T-cell (primary cell): ENCODE results near the gene VSTM2B. TPM values are rescaled to one million over a fixed set of nuclear protein-coding genes. Genes with fewer than 3 reads are reported as not detected.

ENCODE experiments used
- ATAC-seq, 4 experiments: fragments of 200-7000 bp in 3 of 4; fragments of 150-1000 bp in 1 of 4; cut with Tn5 transposase; replicated peaks in 1 of 4; 1 replicate in 3 of 4; 2 replicates in 1 of 4; pipeline ENCODE4 v1.10.0; 2021; ENCODE audit warnings: moderate library complexity in 3 of 4, mild to moderate bottlenecking in 2 of 4, moderate number of reproducible peaks in 1 of 4
- CTCF ChIA-PET, 2 donors: fragments of 300-600 bp; sonication (Branson Sonifier 250); formaldehyde crosslinking; loops; one replicate each; lab custom pipeline; 2022; ENCODE audit warnings: antibody characterized with exemption in 2 of 2; lab: Charles Lee
- POLR2A ChIA-PET, 2 donors: fragments of 300-600 bp; sonication (Branson Sonifier 250); formaldehyde crosslinking; loops; one replicate each; lab custom pipeline; 2022; ENCODE audit warnings: antibody characterized with exemption in 2 of 2; lab: Charles Lee
- DNase-seq, 35 experiments: peaks; one replicate each; pipeline versions ENCODE4 v3.0.0 to v3.0.0-alpha.2; 2013 to 2023
- H3K27ac ChIP-seq: one replicate; pipeline ENCODE4 v1.5.1; 2013; ENCODE audit warnings: low read length
- H3K27me3 ChIP-seq, 2 experiments: replicated peaks in 1 of 2; 1 replicate in 1 of 2; 2 replicates in 1 of 2; pipeline versions ENCODE4 v1.6.1 to v1.7.0; 2013; ENCODE audit warnings: low read length in 1 of 2, mixed read lengths in 1 of 2; ENCODE audit not compliant: control insufficient read depth in 2 of 2, insufficient read depth in 2 of 2; ENCODE audit errors: extremely low read depth in 1 of 2
- H3K36me3 ChIP-seq, 2 donors: 1 replicate in 1 of 2; 2 replicates in 1 of 2; pipeline versions ENCODE4 v1.6.1 to v1.7.0; 2013; ENCODE audit warnings: low read length in 1 of 2; ENCODE audit not compliant: control insufficient read depth in 2 of 2, insufficient read depth in 1 of 2; ENCODE audit errors: extremely low read depth in 1 of 2
- H3K4me1 ChIP-seq, 2 experiments: 1 replicate in 1 of 2; 2 replicates in 1 of 2; pipeline versions ENCODE4 v1.6.1 to v1.7.0; 2013; ENCODE audit warnings: low read length in 2 of 2, mixed read lengths in 1 of 2; ENCODE audit not compliant: insufficient read depth in 2 of 2, control insufficient read depth in 1 of 2; ENCODE audit errors: extremely low read depth in 1 of 2
- H3K4me3 ChIP-seq, 2 donors: 1 replicate in 1 of 2; 2 replicates in 1 of 2; pipeline versions ENCODE4 v1.5.1 to v1.7.0; 2013; ENCODE audit warnings: mild to moderate bottlenecking in 2 of 2, low read length in 1 of 2, moderate library complexity in 1 of 2; ENCODE audit not compliant: control insufficient read depth in 1 of 2; ENCODE audit errors: extremely low read depth in 1 of 2
- H3K9me3 ChIP-seq: 2 replicates; pipeline ENCODE4 v1.7.0; 2013
- H3K27ac Mint-ChIP-seq, 2 donors: one replicate each; pipeline ENCODE4 v1.8.0; 2020 to 2021; ENCODE audit warnings: mild to moderate bottlenecking in 2 of 2, mixed read lengths in 2 of 2
- H3K27me3 Mint-ChIP-seq, 2 donors: one replicate each; pipeline ENCODE4 v1.8.0; 2021 to 2022; ENCODE audit warnings: mixed read lengths in 2 of 2
- H3K36me3 Mint-ChIP-seq: one replicate; pipeline ENCODE4 v1.8.0; 2021; ENCODE audit warnings: mixed read lengths
- H3K4me1 Mint-ChIP-seq, 3 donors: one replicate each; pipeline ENCODE4 v1.8.0; 2020 to 2022; ENCODE audit warnings: mixed read lengths in 3 of 3, mild to moderate bottlenecking in 1 of 3
- H3K4me3 Mint-ChIP-seq, 3 donors: one replicate each; pipeline ENCODE4 v1.8.0; 2020 to 2022; ENCODE audit warnings: mild to moderate bottlenecking in 3 of 3, mixed read lengths in 3 of 3, moderate library complexity in 3 of 3
- H3K9me3 Mint-ChIP-seq, 3 donors: one replicate each; pipeline ENCODE4 v1.8.0; 2020 to 2022; ENCODE audit warnings: mixed read lengths in 3 of 3
- WGBS: methylation state at CpG from one replicate; pipeline ENCODE4 v1.1.5; 2013; ENCODE audit warnings: missing lambda C conversion rate; ENCODE audit not compliant: insufficient coverage; 5-methylcytosine and 5-hydroxymethylcytosine counted together
- total RNA-seq, 35 experiments: library from RNA in 6 of 35; stranded (reverse) in 6 of 35; fragments of 120-200 nt in 1 of 35; gene quantifications; one replicate each; pipeline versions ENCODE4 v1.2.1 to v1.2.4 and lab custom pipeline; 2013 to 2026

VSTM2B gene
- total RNA-seq, 5 donors from 2014 or later (not counting 1 experiment from before 2014, with no cell fraction given) = not detected

DNA sequence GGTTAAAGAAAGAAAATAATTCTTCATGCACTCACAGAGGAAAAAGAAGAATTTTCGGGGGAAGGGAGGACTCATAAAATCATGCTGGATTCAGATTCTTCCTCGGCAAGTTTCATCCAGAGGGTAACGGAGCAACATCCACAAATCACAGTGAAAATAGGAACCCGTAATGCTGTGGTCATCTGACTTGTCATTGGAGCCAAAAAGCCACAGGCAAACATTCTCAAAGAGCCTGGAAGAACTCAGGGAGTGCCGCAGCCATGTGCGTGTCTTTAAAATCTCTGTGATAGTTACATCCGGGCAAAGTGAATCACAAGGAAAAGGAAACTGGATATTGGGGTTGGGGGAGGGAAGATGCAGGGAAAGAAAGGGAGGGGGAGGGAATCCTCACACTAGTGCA is 33.0 kb upstream of the VSTM2B start:
- whole genome bisulfite sequencing = 7% methylated on average over 2 of the region's 7 CpGs
- Mint-ChIP-seq H3K9me3 (no peaks in the 10 kb centered on the region), H3K4me3 (no peak overlapping the region), H3K27ac (no peak overlapping the region), H3K4me1 (peaks cover 0 to 7% (median 0%) of the 10 kb centered on the region in 3 donors), H3K36me3 (no peaks in the 10 kb centered on the region), H3K27me3 (peaks cover 29 to 33% of the 10 kb centered on the region in 2 donors)
- Histone ChIP-seq H3K9me3 (no peaks in the 10 kb centered on the region), H3K27me3 (peaks cover 0 to 44% of the 10 kb centered on the region in 2 experiments), H3K4me3 (no peak overlapping the region), H3K4me1 (no peaks in the 10 kb centered on the region), H3K36me3 (no peaks in the 10 kb centered on the region), H3K27ac (no peak overlapping the region)
- POLR2A ChIA-PET = no interaction called here
- no peak for ATAC-seq
- DNase-seq = no peak
- CTCF ChIA-PET = no interaction called here

DNA sequence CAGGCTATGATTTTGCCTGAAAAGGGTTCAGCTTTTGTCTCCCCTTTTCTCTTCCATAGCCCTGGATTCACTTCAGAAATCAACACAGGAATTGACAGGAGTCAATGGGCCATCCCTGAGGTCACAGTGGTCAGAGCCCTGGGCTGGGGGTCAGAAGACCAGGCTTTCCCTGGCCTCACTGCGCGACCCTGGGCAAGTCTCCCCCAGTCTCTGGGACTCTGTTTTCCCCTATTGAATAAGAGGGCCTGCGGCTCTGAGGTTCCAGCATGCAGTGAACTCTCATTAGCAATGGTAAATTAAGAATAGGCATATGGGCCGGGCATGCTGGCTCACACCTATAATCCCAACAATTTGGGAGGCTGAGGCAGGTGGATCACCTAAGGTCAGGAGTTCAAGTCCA is 30.7 kb upstream of the VSTM2B start:
- no peaks in the 10 kb centered on the region for H3K36me3 ChIP-seq
- H3K27me3 Mint-ChIP-seq = peaks cover 29% of the 10 kb centered on the region in 2 donors
- no peak overlapping the region for H3K4me3 Mint-ChIP-seq
- H3K9me3 Mint-ChIP-seq = no peaks in the 10 kb centered on the region
- 100% methylated on average over 2 of the region's 4 CpGs for WGBS
- no peaks in the 10 kb centered on the region for H3K36me3 Mint-ChIP-seq
- DNase-seq (peak in 1 of 35 experiments; percentile 4), ATAC-seq (no peak)
- no peaks in the 10 kb centered on the region for H3K9me3 ChIP-seq
- POLR2A ChIA-PET = no interaction called here
- CTCF ChIA-PET = no interaction called here
- H3K27ac Mint-ChIP-seq = no peak overlapping the region
- H3K27ac ChIP-seq = no peak overlapping the region
- H3K4me1 ChIP-seq = no peaks in the 10 kb centered on the region
- H3K27me3 ChIP-seq = peaks cover 0 to 49% of the 10 kb centered on the region in 2 experiments
- no peak overlapping the region for H3K4me3 ChIP-seq
- H3K4me1 Mint-ChIP-seq = peaks cover 0 to 7% (median 0%) of the 10 kb centered on the region in 3 donors

DNA sequence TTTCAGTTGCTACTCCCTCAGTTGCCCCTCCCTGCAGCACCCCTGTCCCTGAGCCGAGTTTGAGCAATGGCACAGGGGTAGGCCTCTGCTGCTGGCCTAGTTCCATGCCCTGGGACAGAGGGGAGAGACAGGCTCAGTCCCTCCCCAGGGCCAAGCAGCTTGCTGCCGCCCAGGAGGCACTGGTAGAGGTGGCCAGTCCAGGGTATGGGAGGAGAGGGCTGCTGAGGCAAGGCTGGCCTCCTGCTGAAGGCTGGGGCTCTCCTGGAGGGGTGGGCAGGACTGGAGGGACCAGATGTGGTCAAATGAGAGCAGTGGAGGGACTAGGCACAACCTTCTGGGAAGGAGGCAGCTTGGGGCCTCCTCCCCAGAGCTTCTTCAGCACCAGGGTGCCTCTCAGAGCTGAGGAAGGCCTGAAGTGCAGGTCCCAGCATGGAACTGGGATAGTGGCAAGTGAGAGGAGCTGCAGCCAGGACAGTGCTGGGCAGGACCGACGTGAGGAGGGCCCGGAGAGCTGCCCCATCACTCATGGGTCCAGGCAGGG is 29.8 kb upstream of the VSTM2B start:
- CTCF ChIA-PET = no interaction called here
- H3K4me1 Mint-ChIP-seq = peaks cover 0 to 7% (median 0%) of the 10 kb centered on the region in 3 donors

DNA sequence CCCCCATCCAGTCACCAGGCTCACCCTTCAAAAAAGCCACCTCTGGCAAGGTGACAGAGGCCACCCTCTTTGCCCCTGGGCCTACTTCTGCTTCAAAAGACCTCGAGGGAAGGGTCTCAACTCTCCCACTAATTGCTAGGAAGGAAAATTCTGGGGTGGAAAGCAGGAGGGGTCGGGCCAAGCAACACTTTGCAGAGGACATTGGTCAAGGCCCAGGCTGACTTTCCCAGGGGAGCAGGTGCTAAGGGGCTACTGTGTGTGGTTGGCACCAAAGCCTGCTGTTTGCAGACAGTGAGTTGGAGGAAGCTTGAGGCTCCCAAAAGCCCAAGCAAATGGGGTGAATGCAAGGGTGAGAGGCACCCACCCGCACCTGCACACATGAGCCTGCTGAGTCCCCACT is 28.6 kb upstream of the VSTM2B start:
- H3K27ac Mint-ChIP-seq = no peak overlapping the region
- no CpG with 5 or more reads among the region's 3 CpGs for WGBS
- Histone ChIP-seq H3K4me3 (no peak overlapping the region), H3K4me1 (no peaks in the 10 kb centered on the region), H3K9me3 (no peaks in the 10 kb centered on the region), H3K27me3 (peaks cover 0 to 46% of the 10 kb centered on the region in 2 experiments), H3K36me3 (no peaks in the 10 kb centered on the region), H3K27ac (no peak overlapping the region)
- no peaks in the 10 kb centered on the region for H3K36me3 Mint-ChIP-seq
- H3K27me3 Mint-ChIP-seq = peaks cover 9 to 24% of the 10 kb centered on the region in 2 donors
- peaks cover 0 to 4% (median 0%) of the 10 kb centered on the region in 3 donors for H3K4me1 Mint-ChIP-seq
- DNase-seq = no peak
- no peak for ATAC-seq
- H3K4me3 Mint-ChIP-seq = no peak overlapping the region
- H3K9me3 Mint-ChIP-seq = no peaks in the 10 kb centered on the region
- CTCF ChIA-PET = no interaction called here
- POLR2A ChIA-PET = interaction anchor here in 1 of 2 donors (0.6 kb wide), 1 partner anchor 1516 kb away, joined by 7 read pairs; no protein-coding TSS in a partner anchor

More for the DNA sequence above, 29.8 kb upstream of the VSTM2B start:
- Histone ChIP-seq H3K27ac (no peak overlapping the region), H3K36me3 (no peaks in the 10 kb centered on the region), H3K4me1 (no peaks in the 10 kb centered on the region), H3K9me3 (no peaks in the 10 kb centered on the region), H3K27me3 (peaks cover 0 to 46% of the 10 kb centered on the region in 2 experiments), H3K4me3 (no peak overlapping the region)
- Mint-ChIP-seq H3K27me3 (peaks cover 21 to 27% of the 10 kb centered on the region in 2 donors), H3K9me3 (no peaks in the 10 kb centered on the region), H3K36me3 (no peaks in the 10 kb centered on the region), H3K27ac (no peak overlapping the region), H3K4me3 (no peak overlapping the region)
- ATAC-seq (no peak), DNase-seq (peak in 1 of 35 experiments; percentile 21)
- POLR2A ChIA-PET = no interaction called here
- WGBS = 73% methylated on average over 4 of the region's 5 CpGs

DNA sequence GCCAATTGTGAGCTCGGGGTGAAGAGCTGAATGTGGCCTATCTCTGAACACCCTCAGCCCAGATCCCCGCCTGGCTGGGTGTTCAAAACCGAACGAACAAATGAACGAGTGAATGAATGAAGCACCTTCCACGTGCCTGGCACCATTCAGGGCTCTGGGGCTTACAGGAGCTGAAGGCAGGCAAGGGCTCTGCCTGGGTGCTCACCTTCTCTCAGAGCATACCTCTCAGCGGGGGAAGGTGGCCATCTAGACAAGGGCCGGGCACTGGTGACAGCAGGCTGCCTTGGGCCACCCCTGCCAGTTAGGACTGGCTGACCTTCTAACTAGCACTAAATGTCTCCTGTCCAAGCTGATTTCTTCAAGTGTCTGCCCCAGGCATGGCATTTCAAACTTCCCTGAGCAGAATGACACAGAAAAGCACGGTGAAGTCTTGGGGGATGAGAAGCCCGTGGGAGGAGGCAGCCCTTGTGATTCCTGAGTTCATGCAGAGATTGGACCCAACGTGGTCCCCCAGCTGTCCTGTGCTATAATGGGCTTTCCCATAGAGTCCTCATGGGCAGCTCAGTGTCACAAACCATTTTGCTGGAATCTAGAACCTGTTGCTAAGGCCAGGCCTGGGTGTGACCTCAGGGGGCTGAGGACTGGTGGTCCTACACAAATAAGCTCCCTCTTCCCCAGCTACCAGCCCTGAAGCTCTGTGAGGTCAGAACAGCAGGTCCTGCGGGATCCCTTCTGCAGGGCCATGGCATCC is 27.9 kb upstream of the VSTM2B start:
- Histone ChIP-seq H3K4me3 (no peak overlapping the region), H3K4me1 (no peaks in the 10 kb centered on the region), H3K27ac (no peak overlapping the region), H3K27me3 (peaks cover 0 to 47% of the 10 kb centered on the region in 2 experiments), H3K9me3 (no peaks in the 10 kb centered on the region), H3K36me3 (no peaks in the 10 kb centered on the region)
- ChIA-PET CTCF (no interaction called here), POLR2A (no interaction called here)
- WGBS = 65% methylated on average over 11 of the region's 12 CpGs
- no peaks in the 10 kb centered on the region for H3K9me3 Mint-ChIP-seq
- no peaks in the 10 kb centered on the region for H3K4me1 Mint-ChIP-seq
- peaks cover 4 to 18% of the 10 kb centered on the region in 2 donors for H3K27me3 Mint-ChIP-seq
- no peak overlapping the region for H3K4me3 Mint-ChIP-seq
- DNase-seq (peak in 1 of 35 experiments; percentile 11), ATAC-seq (no peak)
- no peak overlapping the region for H3K27ac Mint-ChIP-seq
- no peaks in the 10 kb centered on the region for H3K36me3 Mint-ChIP-seq

DNA sequence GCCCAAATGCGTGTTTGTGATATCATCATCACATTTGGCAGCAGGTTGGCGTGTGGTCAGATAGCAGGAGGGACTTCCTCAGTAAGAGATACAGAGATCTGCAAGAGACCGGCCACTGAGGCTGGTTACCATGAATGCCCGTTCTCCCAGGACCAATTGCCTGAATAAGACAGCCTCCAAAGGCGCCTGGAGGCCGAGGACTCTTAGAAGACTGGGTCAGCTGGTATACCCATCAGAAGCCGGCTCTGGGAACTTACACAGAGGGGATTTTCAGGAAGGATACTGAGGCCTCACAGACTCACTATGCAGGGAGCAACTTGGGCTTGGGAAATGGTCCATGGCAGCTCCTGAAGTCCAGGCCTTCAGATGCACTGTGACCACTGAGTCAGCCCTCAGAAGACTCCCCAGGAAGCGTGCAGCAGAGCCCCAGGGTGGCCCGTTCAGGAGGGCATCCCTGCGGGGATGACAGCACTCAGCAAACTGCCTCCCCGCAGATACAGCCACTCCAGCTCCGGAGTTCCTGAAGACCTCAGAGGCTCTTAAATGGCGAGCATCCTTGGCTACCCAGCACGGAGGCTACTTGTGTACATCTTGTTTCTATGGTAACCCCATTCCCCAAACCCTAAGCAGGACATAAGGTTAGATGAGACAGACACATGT is 26.4 kb upstream of the VSTM2B start:
- Histone ChIP-seq H3K4me3 (no peak overlapping the region), H3K9me3 (no peaks in the 10 kb centered on the region), H3K4me1 (no peaks in the 10 kb centered on the region), H3K27me3 (peaks cover 0 to 47% of the 10 kb centered on the region in 2 experiments), H3K27ac (no peak overlapping the region), H3K36me3 (no peaks in the 10 kb centered on the region)
- Mint-ChIP-seq H3K27ac (no peak overlapping the region), H3K36me3 (no peaks in the 10 kb centered on the region), H3K4me3 (no peak overlapping the region), H3K9me3 (no peaks in the 10 kb centered on the region), H3K4me1 (no peaks in the 10 kb centered on the region), H3K27me3 (peaks cover 9 to 22% of the 10 kb centered on the region in 2 donors)
- 79% methylated on average over 11 of the region's 14 CpGs for WGBS
- no peak for ATAC-seq
- CTCF ChIA-PET = no interaction called here
- no peak for DNase-seq
- POLR2A ChIA-PET = no interaction called here
